Diencephalon (tissue), 1 donor: ENCODE data around the gene ZNF813. TPM values are rescaled to one million over a fixed set of nuclear protein-coding genes. Genes with fewer than 3 reads are reported as not detected.

Source experiments
- total RNA-seq: library from RNA; depleted of rRNA; stranded (reverse); fragments of >200 nt; gene quantifications from one replicate; pipeline ENCODE4 v1.2.3, GENCODE V29; 2014

ZNF813 gene
- total RNA-seq: 5.5 TPM

DNA sequence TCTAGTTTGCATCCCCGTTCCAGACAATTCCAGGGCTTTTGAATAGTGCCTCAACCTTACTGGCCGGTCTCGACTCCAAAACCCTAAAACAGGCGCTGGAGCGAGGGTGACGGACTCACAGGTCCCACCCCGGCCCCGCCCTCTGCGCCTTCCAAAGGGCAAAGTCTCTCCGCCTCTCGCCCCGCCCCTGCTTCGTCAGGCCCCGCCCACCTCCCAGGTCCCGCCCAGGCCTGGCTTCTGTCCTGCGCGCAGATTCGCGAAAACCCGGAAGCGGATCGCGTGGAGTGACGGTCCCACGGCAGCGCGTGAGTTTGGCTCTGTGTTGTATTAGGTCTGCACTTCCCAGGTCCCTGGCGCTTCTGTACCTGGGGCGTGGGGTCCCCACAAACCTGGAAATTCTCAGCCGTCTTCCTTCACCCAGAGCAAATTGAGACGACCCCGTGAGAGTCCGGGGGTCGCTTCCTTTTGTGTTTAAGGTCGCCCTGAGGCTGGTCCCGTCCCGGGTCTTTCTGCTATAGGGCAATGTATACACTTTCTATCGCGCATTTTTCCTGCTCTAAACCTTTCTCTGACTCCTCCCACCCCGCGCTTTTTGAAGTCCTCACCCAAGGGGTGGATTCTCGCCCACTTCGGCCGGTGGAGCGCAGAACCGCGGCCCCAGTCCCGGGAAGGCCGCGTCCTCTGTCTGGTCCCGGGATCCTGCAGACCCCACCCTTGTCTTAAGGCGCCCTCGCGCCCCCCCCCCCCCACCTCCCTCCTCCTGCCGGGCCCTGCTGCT is at the start of gene ZNF813:
Gene ZNF813 (plus strand): TSS at position 249 of the 778 bp plus-strand sequence. CDS start 16,090 bp downstream, outside the sequence.

DNA sequence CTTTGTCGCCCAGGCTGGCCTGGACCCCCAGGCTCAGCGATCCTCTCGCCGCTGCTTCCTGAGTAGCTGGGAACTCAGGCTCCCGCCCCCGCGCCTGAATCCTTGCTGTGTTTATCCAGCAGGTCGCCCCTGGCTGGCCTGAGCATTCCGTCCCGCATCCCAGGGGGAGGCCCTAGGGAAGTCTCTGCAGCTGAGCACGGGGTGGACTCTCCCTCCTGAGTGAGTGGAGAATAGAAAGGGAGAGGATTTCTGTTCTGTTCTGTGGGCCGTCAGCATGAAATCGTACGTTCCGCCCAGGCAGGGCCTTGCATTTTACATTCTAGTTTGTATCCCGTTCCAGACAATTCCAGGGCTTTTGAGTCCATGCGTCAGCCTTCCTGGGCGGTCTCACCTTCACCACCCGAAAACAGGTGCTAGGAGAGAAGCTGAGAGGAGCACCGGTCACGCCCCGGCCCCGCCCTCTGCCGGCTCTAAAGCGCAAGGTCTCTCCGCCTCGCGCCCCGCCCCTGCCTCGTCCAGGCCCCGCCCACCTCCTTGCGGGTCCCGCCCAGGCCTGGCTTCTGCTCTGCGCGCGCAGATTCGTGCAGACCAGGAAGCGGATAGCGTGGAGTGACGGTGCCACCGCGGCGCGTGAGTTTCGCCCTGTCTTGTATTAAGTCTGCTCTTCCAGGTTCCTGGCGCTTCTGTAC is 36.0 kb upstream of the ZNF813 start, which contains the start of gene ZNF761:
Gene ZNF761 (plus strand): TSS at position 586 of the 689 bp plus-strand sequence. CDS start 15,285 bp downstream, outside the sequence.

DNA sequence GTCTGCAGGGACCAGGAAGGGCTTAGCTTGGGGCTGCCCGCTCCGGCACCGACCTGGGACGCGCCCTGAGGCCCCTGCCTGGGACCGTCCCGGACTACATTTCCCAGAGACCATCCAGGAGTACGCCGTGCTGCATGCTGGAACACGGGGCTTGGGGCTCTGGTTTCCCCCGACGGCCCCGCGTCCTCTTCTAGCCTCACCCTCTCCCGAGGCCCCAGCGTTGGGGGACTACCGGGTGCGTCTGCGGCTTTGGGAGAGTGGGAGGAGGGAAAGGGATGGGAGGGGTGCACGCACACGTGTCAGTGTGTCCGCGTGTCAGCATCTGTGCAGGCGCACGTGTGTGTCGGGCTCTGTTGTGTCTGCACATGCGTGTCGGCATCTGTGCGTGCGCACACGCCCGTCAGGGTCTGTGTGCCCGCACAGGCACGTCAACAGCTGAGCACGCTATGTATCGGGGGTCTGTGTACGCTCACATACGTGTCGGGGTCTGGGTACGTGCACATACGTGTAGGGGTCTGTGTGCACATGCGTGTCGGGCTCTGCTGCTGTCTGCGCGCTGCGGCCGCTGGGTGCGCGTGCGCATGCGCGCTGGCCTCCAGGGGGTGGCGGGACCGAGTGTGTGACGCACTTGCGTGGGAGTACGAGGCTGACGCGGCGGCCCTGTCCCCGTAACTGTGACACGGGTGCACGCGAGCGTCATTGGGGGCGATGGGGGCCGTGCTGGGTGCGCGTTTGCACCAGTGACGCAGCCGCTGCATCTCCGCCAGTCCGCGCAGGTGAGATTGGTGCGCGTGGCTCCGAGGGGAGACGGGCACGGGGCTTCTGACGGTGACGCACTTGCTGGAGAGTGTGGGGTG is 70.2 kb downstream of the ZNF813 start, which contains the start of gene ZNF331:
Gene ZNF331 (plus strand): TSS at position 625 of the 857 bp plus-strand sequence. CDS start 31,232 bp downstream, outside the sequence.

Other genes starting within 250 kb of the ZNF813 start
- gene ZNF677, start 212.9 kb upstream of the ZNF813 start, total RNA-seq: 40.8 TPM
- gene VN1R2, start 209.4 kb upstream of the ZNF813 start, total RNA-seq: not detected
- gene VN1R4, start 200.0 kb upstream of the ZNF813 start, total RNA-seq: not detected
- 15.7 TPM for gene ZNF845, start 134.0 kb upstream of the ZNF813 start, total RNA-seq
- gene ZNF525, start 102.0 kb upstream of the ZNF813 start, total RNA-seq: 20.5 TPM
- gene ZNF765, start 72.6 kb upstream of the ZNF813 start, total RNA-seq: 27.0 TPM
- gene ZNF761, start 35.7 kb upstream of the ZNF813 start, total RNA-seq: 12.9 TPM
- 20.3 TPM for gene ZNF331, start 70.4 kb downstream of the ZNF813 start, total RNA-seq
- gene DPRX, start 164.3 kb downstream of the ZNF813 start, total RNA-seq: not detected